Neural progenitor cell (in vitro differentiated cells): ENCODE data around the gene RSPH1.

Source experiments
- CTCF ChIP-seq: fragments of 200-600 bp; sonication (generic); IDR thresholded peaks from 2 replicates; pipeline ENCODE4 v1.5.1; 2017; ENCODE audit warnings: antibody characterized with exemption, mild to moderate bottlenecking
- EZH2 ChIP-seq: fragments of 200-600 bp; sonication (generic); IDR thresholded peaks from 2 replicates; pipeline ENCODE4 v1.6.1; 2017; ENCODE audit warnings: antibody characterized with exemption, mild to moderate bottlenecking, moderate library complexity

- TF ChIP-seq CTCF (no peak), EZH2 (no peak)
These were observed 44.1 kb downstream of the RSPH1 start for GRCh38 chr21:42451941-42452340.
